GM21825 (cell line): Measurements from ENCODE around the gene ARHGEF35.
"Not testable (repeated sequence)": the region's sequence is repeated elsewhere in the genome, so short reads cannot be mapped to it uniquely, and the experiment has no call there.

ENCODE experiments used
- ATAC-seq: cut with Tn5 transposase; IDR thresholded peaks from one replicate; pipeline ENCODE4 v1.9.1; 2021; ENCODE audit warnings: mild to moderate bottlenecking, moderate library complexity; ENCODE audit not compliant: unreplicated experiment

The ARHGEF35 gene

DNA sequence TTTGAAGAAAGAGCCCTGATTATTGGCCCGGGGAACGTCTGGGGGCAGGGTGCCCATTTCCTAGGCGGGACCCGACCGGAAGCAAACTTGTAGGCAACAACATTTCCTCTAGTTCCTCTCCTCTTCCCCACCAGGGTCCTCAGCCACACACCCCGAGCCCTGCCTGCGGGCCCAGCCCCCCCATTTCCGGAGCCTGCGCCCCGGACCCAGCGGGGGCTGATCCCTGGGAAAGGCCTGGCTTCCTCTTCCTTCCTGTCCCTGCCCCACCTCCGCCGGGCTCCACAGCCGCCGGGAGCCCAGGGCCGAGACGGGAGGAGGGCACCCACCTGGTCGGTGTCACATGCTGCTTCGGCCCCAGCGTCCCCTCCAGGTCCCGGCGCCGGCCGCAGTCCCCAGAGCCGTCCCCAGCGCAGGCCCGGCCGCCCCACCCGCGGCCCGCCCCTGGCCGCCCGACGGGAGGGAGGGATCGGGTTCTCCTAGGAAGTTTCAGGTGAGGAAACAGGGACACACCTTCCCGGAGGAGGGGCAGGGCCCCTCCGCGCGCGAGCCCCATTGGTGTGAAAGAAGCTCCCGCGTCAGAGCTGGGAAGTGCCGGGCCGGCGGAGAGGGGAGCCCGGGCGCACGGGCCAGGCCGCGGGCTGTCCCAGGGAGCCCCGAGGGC, at the start of gene ARHGEF35:
TSS of gene ARHGEF35 (minus strand) at position 622 of the 661 bp plus-strand sequence. CDS start 7,450 bp downstream, outside the sequence.
- ATAC-seq: peak; percentile 69

DNA sequence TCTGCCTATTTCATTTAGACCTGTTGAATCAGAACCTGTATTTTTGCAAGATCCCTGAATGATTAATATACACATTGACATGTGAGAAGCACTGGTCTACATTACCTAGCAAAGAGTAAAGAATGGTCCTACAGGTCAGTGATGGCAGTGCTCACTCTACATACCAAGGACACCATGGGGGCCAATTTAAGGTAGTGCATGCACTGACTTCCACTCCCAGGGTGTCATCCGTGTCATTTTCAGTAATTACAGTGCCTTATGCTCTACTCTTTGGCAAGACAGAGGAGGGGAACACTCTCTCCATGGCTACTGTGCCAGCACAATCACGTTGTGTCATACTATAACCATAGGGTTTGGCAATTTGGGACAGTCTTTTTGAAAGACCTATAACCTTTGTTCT, 49.7 kb upstream of the ARHGEF35 start:
- ATAC-seq: not testable (repeated sequence)

DNA sequence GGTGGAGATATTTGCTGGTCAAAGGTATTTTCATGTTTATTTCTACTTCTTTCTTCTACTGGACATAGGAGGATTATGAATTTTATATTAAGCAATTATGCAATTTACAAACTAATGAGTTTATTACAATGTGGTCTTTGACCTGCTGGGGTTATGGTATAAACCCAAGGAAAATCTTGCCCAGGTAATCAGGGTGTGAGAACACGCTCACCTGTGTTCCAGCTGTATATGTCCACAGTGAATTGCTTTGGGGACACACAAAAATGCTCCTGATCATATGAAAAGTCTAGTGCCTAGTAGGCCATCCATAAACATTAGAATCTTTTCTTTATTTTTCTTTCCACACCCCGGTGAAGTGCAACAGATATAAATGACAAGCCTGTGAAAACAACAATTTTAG, 43.7 kb upstream of the ARHGEF35 start, which contains the start of gene OR2A42:
TSS of gene OR2A42 (minus strand) at position 241 of the 400 bp plus-strand sequence. CDS start 6,762 bp downstream, outside the sequence.
- ATAC-seq: not testable (repeated sequence)

DNA sequence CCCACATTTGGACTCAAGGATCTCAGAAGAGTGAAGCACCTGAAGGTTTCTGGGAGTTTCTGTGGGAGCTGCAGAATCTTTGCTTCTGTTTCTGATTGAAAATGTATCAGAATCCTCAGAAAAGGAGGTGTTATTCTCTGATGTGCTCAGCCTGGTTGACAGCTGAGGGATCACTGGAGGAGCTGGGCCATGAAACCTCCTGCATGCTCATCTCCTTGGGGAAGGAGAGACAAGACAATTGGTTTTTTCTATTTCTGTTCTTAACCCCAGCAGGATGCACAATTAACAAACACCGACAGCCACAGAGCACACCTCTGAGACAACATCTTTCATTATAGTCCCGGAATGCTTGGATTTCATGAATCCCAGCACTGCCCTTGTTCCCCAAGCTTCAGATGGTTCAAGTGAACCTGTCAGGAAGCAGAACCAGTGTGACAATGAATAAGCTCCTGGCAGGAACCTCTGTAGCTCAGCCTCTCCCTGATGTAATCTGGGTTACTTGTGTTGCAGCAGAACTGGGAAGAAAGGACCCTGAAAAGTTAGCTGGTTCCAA, 43.0 kb upstream of the ARHGEF35 start:
- not testable (repeated sequence) for ATAC-seq

DNA sequence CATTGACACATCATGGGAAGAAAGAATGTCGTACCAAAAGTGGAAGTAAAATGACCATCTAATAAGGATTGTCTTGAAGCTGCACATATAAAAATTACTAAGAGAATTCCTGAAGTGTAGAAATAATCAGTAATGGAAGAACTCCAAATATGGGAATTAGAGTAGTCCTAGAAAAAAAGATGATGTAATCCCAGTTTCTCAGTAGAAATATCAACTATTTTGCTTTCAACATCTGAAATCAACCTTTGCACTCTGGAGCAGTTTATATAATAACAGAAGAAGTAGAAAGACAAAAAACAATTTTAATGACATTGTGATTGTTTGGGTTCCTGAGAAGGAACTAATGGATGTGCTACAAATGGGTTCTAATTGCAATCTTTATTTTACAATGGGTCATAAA, 37.4 kb upstream of the ARHGEF35 start:
- ATAC-seq: not testable (repeated sequence)

DNA sequence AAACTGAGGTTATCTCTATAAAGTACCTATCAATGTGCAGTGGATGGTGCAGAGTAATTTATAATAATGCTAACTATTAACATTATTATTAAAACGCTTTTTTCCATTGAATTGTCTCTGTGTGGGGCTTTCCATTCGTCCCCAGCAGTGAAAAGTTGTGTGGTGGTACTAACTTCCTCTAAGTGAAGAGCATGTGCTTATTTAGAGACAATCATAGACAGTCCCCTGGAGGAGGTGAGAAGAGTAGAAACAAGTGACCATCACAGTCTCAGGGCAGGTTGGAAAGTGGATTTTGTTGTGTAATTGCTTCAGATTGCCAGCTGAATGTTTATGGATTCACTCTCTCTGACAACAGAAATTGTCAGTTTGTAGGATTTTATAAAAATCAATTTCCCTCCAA, 35.4 kb upstream of the ARHGEF35 start:
- not testable (repeated sequence) for ATAC-seq

DNA sequence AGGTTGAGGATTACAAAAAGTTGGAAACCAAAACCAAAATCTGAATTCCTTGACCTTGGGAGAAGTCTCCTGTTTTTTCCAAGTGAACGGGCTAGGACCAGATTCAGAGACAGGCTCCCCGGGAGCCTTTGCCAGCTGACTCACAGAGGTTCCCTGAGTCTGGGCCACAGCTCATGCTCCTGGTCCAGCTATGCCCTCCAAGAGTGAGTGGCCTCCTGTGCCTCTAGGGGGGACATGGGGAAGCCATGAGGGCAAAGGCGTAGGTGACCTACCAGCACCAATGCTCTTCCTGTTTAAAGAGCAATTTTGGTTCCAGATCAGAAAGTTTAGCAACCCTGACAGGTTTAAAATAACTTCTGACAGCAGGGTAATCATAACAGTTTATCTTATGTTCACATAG, 33.2 kb upstream of the ARHGEF35 start:
- ATAC-seq: not testable (repeated sequence)

DNA sequence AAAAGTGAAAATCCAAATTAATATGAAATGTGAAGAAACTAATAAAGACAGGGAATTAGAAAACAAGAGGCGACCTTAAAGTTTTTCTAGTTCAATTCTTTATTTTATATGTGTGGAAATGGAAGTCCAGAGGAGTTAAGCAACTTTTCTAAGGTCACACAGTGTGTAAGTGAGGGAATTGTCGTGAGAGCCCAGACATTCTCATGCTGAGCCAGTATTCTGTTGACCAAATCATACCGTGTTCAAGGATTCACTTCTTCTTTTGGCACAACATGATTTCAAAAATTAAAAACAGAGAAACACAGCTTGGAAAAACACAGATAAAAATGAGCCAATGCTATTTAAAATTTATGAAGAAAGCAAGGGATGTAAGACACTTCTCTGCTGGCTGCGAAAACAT, 31.2 kb upstream of the ARHGEF35 start:
- ATAC-seq: not testable (repeated sequence)

DNA sequence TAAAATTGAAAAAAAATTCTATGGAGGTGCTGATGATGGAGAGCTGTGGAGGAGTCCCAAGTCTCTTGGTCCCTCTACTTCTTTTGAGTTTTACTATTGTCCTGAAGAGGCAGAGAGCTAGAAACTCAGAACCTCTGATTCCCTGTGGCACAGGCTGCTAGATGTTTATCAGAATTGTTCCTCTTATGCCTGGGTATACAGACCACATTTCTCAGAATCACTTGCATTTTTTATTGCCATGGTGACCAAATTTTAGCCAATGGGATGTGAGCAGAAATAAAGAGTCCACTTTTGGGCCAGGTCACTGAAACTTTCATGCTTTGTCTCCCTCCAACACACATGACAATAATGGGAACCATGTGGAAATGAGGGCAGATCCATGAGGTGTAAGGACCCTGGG, 28.0 kb upstream of the ARHGEF35 start:
- not testable (repeated sequence) for ATAC-seq

DNA sequence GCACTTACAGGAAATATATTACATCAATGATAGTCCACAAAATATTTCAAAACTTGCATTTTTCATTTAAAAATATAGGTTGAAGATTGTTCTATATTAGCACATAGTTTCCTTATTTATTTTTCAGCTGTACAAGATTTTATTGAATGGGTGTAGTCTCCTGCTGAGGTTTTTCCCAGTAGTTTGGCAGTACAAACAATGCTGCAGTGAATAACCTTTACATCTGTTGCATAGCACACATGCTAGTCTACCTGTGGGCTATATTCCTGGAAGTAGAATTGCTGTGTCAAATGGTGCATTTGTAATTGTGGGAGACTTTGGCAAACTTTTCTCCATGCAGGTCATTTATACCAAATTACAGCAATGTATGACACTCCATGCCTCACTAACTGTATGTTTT, 24.9 kb upstream of the ARHGEF35 start:
- not testable (repeated sequence) for ATAC-seq

DNA sequence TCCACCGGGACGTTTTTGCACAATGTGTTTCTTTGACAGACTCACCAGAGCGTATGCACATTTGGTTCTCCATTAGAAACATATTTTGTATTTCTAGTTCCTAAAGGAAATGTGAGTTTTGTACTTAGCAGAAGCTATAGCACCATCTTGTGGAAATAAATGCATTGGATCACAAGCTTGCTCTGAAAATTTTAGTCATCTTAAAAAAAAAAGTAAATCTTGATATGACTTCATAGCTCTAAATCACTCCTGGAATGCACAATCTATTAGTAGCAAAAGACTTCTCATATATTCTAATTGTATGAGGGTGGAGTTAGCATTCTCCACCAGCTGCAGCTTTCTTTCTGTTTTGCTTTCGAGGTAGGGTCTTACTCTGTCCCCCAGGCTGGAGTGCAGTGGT, 23.5 kb upstream of the ARHGEF35 start:
- not testable (repeated sequence) for ATAC-seq

DNA sequence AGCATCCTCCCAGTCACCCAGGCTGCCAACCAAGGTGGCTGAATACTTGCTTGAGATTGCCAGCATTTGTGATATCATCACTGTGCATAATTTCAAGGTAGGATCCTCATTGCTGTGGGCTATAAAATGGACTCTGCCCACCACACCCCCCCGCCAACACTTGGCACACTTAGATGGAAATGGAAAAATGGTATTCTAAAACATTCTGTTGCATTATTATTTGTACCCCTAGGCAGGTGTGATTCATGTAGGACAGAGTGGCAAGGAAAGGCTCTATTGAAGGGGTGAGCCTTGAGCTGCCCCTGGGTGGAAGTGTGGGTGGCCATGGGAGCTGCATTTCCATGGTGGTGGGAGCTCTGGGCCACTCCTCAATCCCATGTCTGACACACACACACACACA, 22.9 kb upstream of the ARHGEF35 start:
- not testable (repeated sequence) for ATAC-seq

DNA sequence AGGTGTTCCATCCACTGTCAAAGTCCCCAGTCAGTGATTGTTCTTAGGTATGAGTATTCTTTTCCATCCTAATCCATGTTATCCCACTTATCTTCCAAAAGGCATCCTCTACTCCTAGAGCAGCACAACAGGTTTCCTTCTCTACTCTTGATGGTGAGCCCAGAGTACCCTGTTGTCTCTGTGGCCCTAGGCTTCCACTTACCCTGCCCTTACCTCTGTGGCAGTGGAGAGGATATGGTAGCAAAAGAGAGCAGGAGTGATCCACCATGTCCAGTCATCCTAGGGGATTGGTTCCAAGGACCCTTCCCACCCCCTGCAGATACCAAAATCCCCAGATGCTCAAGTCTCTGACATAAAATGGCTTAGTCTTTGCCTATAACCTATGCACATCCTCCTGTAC, 21.6 kb upstream of the ARHGEF35 start:
- not testable (repeated sequence) for ATAC-seq

DNA sequence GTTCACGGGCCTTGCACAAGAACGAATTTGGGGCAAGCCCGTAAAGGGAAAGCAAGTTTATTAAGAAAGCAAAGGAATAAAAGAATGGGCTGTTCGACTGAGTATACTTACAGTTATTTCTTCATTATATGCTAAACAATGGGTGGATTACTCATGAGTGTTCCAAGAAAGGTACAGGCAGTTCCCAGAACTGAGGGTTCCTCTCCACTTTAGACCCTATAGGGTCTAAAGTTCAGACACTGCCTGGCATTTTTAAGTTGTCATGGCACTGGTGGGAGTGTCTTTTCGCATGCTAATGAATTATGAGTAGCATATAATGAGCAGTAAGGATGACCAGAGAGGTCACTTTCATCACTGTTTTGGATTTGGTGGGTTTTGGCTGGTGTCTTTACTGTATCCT, 9.7 kb upstream of the ARHGEF35 start:
- ATAC-seq: not testable (repeated sequence)

DNA sequence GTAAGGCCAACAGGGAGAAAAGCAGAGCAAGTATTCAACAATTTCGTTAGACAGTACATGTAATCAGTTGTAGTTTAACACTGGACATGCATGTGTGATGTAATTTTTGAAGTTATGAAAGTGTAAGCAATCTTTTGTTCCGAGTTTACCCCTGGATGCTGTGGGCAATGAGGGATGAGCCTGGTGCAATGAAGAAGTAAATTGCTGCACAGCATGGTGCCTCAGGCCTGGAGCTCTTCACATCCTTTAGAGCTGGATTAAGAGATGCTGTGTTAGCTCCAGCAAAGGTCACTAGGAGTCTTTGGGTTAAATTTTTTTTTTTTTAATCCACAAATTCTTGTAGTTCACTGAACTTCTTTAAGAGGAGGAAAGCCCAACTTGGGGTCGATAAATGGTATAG, 7.5 kb upstream of the ARHGEF35 start:
- not testable (repeated sequence) for ATAC-seq

DNA sequence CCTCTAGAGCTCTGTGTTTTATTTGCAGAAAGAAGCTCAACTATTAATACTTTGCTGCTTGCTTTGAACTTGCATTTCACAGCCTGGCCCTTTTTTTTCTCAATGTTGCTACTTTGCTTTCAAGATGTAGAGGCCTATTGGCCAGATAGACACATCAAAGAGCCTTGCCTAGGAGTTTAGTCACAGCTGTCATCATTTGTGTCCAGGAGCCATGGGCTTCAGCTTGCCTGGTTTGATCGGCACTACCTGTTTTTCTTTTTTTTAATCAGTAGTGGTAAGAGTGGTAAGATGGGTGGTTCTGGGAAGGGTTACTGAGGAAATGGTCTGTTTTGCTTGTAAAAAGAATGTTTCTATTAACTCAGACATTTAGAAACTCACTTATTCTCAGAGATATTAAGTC, 6.3 kb upstream of the ARHGEF35 start:
- peak; percentile 38 for ATAC-seq

DNA sequence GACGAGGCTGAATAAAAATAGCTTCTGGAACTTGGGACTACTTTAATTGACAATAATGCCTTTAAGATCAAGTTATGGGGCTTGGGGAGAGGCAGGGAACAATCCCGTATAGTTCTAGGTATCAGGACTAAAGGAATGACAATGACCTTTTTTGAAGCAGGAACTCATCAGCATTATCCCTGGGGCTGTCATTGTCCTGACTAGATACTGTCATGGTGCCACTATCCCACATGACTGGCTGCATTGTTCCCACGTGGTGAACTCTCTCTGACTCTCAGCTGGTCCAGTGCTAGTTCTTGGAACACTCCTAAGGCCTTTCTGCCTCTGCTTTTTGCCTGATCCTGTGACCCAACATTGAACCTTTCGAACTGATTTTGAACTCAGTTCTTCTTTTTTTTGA, 3.3 kb upstream of the ARHGEF35 start:
- not testable (repeated sequence) for ATAC-seq

DNA sequence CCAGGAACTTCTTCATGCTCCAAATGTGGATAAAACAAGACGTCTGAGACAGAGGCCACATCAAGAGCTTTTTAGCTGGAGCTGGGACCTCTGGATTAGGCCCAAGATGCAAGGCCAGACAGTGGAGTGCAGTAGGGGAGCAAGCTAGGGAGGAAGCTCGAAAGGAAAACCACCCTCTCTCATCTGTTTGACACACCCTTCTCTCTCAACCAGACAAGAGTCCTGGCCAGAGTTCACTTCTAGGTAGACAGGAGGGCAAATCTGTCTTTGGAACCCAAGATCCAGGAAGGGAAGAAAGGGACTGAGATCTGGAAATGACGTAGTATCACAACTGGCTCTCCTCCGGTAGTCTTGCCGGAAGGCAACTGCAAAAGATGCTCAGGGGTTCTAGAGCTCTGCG, 1.2 kb downstream of the ARHGEF35 start:
- not testable (repeated sequence) for ATAC-seq

DNA sequence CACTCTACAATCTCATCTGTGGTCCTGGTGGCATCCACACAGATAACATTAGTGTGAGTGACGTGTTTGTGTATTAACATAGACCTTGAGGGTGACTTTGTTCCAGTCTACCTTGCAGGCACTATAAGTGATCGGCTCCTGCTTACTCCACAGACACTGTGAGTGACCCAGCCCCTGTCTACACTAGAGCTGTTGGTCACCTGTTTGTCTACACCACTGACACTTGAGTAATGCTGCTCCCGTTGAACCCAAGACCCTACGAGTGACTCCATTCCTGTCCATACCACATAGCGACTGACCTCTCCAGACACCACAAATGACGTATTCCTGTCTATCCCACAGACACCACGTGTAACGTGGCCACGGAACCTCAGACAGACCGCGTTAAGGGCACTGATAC, 1.9 kb downstream of the ARHGEF35 start:
- not testable (repeated sequence) for ATAC-seq

DNA sequence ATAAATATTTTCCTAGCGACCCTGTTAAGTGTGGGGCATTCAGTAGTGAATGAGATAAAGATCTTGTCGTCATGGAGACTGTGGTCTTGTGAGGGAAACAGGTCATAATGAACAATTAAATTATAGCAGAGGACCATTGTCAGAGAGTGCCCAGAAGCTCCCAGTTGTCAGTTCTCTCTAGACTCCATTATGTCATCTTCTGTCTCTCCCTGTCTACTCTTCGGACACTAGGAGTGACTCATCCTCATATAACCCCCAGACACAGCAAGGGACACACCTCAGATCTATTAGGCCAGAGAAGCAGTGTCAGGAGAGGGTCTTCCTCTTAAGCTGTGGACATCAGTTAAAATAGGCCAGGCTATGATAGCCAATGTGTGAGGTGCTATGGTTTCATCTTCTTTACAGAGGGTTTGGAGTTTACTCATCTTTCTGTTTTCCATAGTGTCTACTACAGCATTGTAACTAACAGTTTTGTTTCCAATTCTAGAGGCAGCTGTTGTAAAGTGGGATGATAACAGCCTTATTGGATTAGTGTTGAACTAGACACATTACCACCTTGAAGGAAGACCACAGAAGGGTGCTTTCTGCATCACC, 7.0 kb downstream of the ARHGEF35 start:
- not testable (repeated sequence) for ATAC-seq

DNA sequence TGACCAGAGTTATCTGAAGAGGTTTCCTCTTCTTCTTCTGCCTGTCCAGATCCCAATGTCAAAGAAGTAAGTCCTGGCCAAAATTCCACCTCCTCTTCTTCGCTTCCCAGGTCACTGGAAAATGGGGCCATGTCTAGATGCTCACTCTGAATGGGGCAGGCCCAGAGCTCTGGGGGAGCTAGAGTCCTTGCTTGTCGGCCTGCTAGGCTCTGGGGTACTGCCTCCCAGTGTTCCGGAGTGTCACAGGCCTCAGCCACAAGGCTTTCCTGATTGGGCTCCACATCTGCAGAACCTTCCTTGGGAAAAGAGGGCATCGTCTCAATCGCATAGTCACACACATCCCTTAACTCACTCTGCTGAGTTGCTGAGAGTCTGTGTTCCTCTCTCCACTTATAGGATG, 7.8 kb downstream of the ARHGEF35 start:
- not testable (repeated sequence) for ATAC-seq

DNA sequence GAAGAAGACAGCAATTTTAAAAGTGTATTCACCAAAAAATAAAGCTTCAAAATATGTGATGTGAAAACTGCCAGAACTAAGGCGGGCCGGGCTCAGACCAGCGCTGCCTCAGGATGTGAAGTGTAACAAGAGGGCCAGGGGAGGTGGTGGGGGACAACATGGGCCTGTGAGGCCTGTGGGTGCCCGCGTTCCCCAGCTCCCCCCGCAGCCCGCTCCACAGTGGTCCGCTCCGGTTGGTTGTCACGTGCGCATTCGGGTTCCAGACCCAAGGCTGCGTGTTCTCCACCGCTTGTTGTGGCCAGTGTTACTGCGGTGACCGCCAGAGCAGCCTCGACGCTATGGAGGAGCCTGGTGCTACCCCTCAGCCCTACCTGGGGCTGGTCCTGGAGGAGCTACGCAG, 12.5 kb downstream of the ARHGEF35 start, which contains the start of gene CTAGE4:
TSS of gene CTAGE4 (plus strand) at position 301 of the 400 bp plus-strand sequence. CDS start at position 339, 38 bp downstream.
- not testable (repeated sequence) for ATAC-seq
